KMS-11 (cell line): ENCODE measurements around the gene MOGAT2.

Experiments
- H2AFZ ChIP-seq: fragments of 200-600 bp; sonication (generic); 2 replicates; pipeline ENCODE4 v1.6.1; 2016; ENCODE audit warnings: antibody characterized with exemption, mixed run types, low read depth
- H3K27ac ChIP-seq: fragments of 200-600 bp; sonication (generic); 2 replicates; pipeline ENCODE4 v1.6.1; 2016; ENCODE audit warnings: mild to moderate bottlenecking, mixed run types
- H3K27me3 ChIP-seq: fragments of 200-600 bp; sonication (generic); 2 replicates; pipeline ENCODE4 v1.6.1; 2017; ENCODE audit warnings: mild to moderate bottlenecking, low read depth, mixed run types, moderate library complexity; ENCODE audit not compliant: insufficient read depth
- H3K36me3 ChIP-seq: fragments of 200-600 bp; sonication (generic); 2 replicates; pipeline ENCODE4 v1.6.1; 2017; ENCODE audit warnings: mild to moderate bottlenecking, mixed run types; ENCODE audit not compliant: insufficient read depth
- H3K4me1 ChIP-seq: fragments of 200-600 bp; sonication (generic); 2 replicates; pipeline ENCODE4 v1.6.1; 2016; ENCODE audit warnings: mild to moderate bottlenecking, low read depth, mixed run types; ENCODE audit not compliant: poor library complexity, severe bottlenecking
- H3K4me2 ChIP-seq: fragments of 200-600 bp; sonication (generic); 2 replicates; pipeline ENCODE4 v1.7.0; 2016; ENCODE audit warnings: mild to moderate bottlenecking, mixed run types
- H3K4me3 ChIP-seq: fragments of 200-600 bp; sonication (generic); IDR thresholded peaks from 2 replicates; pipeline ENCODE4 v1.6.1; 2017; ENCODE audit warnings: low read depth, low read length, mixed read lengths; ENCODE audit not compliant: insufficient read depth
- H3K79me2 ChIP-seq: fragments of 200-600 bp; sonication (generic); 2 replicates; pipeline ENCODE4 v1.6.1; 2016; ENCODE audit warnings: low read depth, mixed run types; ENCODE audit not compliant: insufficient read depth
- H3K9ac ChIP-seq: fragments of 200-600 bp; sonication (generic); 2 replicates; pipeline ENCODE4 v1.6.1; 2016; ENCODE audit warnings: mild to moderate bottlenecking, mixed run types
- H4K20me1 ChIP-seq: fragments of 200-600 bp; sonication (generic); 2 replicates; pipeline ENCODE4 v1.6.1; 2016; ENCODE audit warnings: mild to moderate bottlenecking, mixed run types; ENCODE audit not compliant: insufficient read depth
- TF ChIP-seq, protein P1 (sequence below): fragments of 200-600 bp; sonication (generic); conservative IDR thresholded peaks from 2 replicates; pipeline ENCODE4 v1.6.1; 2017; ENCODE audit warnings: low read depth, mild to moderate bottlenecking, antibody characterized with exemption, low read length, moderate library complexity, mixed read lengths

Gene MOGAT2

DNA sequence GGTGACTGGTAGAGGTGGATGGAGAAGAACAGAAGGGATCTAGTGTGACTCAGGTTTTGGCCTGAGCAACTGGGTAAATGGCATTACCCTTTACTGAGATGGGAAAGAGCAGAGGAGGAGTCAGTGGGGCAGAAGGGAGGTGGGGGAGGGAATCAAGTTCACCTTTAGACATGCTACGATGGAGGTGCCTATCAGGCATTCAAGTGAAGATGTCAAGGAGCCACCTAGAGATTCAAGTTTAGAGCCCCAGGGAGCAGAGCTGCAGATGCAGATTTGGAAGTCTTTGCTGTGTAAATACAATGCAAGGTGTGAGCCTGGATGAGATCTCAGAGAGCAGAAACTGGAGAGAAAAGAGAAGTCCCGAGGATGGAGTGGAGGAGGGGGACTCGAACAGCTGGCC, 979 bp upstream of the MOGAT2 start:
- H3K79me2 ChIP-seq = no peaks in the 10 kb centered on the region
- peaks cover 10% of the 10 kb centered on the region for H3K4me1 ChIP-seq
- no peaks in the 10 kb centered on the region for H3K27me3 ChIP-seq
- no peak overlapping the region for H3K4me3 ChIP-seq
- H3K27ac ChIP-seq = no peak overlapping the region
- H3K9ac ChIP-seq = no peak overlapping the region
- H3K36me3 ChIP-seq = no peaks in the 10 kb centered on the region
- H4K20me1 ChIP-seq = no peaks in the 10 kb centered on the region
- TF ChIP-seq, protein P1, sequence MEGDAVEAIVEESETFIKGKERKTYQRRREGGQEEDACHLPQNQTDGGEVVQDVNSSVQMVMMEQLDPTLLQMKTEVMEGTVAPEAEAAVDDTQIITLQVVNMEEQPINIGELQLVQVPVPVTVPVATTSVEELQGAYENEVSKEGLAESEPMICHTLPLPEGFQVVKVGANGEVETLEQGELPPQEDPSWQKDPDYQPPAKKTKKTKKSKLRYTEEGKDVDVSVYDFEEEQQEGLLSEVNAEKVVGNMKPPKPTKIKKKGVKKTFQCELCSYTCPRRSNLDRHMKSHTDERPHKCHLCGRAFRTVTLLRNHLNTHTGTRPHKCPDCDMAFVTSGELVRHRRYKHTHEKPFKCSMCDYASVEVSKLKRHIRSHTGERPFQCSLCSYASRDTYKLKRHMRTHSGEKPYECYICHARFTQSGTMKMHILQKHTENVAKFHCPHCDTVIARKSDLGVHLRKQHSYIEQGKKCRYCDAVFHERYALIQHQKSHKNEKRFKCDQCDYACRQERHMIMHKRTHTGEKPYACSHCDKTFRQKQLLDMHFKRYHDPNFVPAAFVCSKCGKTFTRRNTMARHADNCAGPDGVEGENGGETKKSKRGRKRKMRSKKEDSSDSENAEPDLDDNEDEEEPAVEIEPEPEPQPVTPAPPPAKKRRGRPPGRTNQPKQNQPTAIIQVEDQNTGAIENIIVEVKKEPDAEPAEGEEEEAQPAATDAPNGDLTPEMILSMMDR = no peak
- H3K4me2 ChIP-seq = no peak overlapping the region
- no peak overlapping the region for H2AFZ ChIP-seq

DNA sequence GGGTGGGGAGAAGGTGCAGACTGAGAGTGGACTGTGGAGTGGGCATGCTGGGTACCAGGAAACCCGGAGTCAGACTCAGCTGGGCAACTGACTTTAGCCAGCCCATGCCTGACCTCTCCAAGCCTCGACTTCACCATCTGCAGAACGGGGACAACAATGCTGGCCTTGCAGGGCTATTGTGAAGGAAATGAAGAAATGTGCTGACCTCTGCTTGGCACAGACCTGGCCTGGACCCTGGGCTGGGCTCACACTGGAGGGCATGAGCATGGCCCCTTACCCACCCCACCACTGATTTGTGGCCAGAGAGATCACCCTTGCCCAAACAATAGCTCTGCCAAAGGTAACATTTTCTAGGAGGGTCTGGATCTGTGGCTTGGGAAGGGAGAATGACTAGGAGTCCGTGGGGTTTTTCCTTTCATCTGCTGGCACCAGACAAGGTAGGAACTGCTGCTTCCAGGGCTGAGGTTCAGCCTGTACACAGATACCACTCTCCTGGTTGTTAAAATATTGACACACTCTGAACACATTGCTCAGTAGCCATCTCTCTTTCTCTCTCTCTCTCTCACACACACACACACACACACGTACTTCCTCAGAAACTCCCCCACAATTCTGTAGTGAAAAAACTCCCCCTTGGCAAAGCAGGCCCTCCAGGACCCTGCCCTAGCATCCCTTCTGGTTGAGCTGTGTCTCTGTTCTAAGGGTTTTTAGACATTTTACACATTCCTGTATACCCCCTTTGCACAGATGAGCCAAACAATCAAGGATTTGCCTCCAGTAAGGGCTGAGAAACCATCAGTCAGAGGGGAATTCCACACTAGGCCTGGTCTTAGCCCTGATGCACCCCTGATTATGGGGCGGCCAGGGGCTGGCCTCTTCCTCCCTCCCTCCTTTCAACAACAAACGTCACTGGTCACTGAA, 1.0 kb downstream of the MOGAT2 start:
- no peak overlapping the region for H3K27ac ChIP-seq
- no peak overlapping the region for H3K4me2 ChIP-seq
- no peaks in the 10 kb centered on the region for H3K27me3 ChIP-seq
- peak overlapping the region; percentile 7; the same call in 1 of the 2 replicates for H2AFZ ChIP-seq
- H3K36me3 ChIP-seq = no peaks in the 10 kb centered on the region
- H4K20me1 ChIP-seq = no peaks in the 10 kb centered on the region
- TF ChIP-seq, protein P1 = no peak
- H3K4me1 ChIP-seq = peaks cover 14% of the 10 kb centered on the region
- no peaks in the 10 kb centered on the region for H3K79me2 ChIP-seq
- no peak overlapping the region for H3K9ac ChIP-seq
- H3K4me3 ChIP-seq = no peak overlapping the region

DNA sequence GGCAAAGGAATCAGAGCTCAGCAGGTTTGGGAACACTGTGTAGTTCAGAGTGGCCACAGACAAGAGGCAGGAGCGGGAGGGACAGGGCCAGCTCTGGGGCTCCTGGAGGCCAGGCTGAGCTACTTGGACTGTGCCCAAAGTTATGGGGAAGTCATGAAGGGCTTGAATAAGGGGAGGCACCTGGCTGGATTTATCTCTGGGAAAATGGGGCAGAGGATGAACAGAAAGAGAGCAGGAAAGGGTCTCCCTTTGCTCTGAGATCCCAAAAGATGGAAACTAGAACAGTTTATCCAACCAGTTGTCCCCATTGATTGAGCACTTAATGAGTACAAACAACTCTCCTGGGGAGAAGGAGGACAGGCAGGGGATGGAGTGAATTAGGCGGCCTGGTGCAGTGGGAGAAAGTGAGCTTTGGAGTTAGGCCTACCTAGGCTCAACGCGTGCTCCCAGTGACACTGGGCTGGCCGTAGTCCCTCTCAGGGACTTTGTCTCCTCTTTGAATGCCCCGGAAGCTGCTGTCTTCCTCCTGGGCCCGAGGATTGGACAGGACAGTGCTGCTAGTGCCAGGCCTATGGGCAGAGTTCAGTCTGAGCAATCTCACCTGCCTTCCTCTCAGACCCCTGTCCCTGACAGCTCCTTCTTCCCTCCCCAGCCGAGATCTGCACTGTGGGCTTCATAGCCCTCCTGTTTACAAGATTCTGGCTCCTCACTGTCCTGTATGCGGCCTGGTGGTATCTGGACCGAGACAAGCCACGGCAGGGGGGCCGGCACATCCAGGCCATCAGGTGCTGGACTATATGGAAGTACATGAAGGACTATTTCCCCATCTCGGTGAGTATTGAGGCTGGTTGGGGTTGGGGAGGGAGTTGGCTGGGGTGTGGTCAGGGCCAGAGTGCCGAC, 2.0 kb downstream of the MOGAT2 start:
- TF ChIP-seq, protein P1 = no peak
- Histone ChIP-seq H3K27me3 (no peaks in the 10 kb centered on the region), H4K20me1 (no peaks in the 10 kb centered on the region), H3K4me1 (peaks cover 14% of the 10 kb centered on the region), H3K27ac (no peak overlapping the region), H3K9ac (no peak overlapping the region), H3K79me2 (no peaks in the 10 kb centered on the region), H3K4me2 (no peak overlapping the region), H3K4me3 (no peak overlapping the region), H3K36me3 (no peaks in the 10 kb centered on the region), H2AFZ (peak overlapping the region; percentile 7; the same call in 1 of the 2 replicates)

DNA sequence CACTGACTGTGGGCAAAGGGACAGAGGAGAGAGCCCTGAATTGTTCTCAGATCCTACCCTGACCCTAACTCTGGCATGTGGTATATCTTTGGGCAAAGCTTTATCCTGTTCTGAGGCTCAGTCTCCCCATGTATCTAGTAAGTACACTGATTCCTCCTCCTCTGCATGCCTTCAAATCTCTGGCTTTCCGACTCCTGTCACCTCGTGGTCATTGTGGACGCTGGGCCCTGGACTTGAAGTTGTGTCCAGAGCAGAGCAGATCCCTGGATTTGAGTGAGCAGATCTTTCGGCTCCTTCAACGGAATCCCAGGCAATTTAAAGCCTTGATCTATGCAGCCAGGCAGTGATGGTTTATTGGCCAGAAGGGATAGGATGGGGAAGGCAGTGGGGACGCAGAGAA, 3.0 kb downstream of the MOGAT2 start:
- TF ChIP-seq, protein P1 = no peak
- Histone ChIP-seq H3K4me2 (no peak overlapping the region), H3K9ac (no peak overlapping the region), H3K27me3 (no peaks in the 10 kb centered on the region), H3K79me2 (no peaks in the 10 kb centered on the region), H3K36me3 (no peaks in the 10 kb centered on the region), H3K4me1 (peaks cover 14% of the 10 kb centered on the region), H4K20me1 (no peaks in the 10 kb centered on the region), H3K27ac (no peak overlapping the region), H3K4me3 (no peak overlapping the region), H2AFZ (no peak overlapping the region)
